Loucy (cell line): ENCODE results near the gene CEMIP2.

Experiments
- CTCF ChIP-seq: fragments of 200-600 bp; sonication (generic); conservative IDR thresholded peaks from 2 replicates; pipeline ENCODE4 v1.5.1; 2014; ENCODE audit warnings: mild to moderate bottlenecking, antibody characterized with exemption, low read length
- EZH2phosphoT487 ChIP-seq: fragments of 200-600 bp; IDR thresholded peaks from 2 replicates; pipeline ENCODE4 v1.6.1; 2018; ENCODE audit warnings: antibody characterized with exemption, mild to moderate bottlenecking, moderate library complexity, borderline replicate concordance

GRCh38 chr9:71772726-71773125, 4.4 kb upstream of the CEMIP2 start:
- TF ChIP-seq CTCF = no peak
- no peak for TF ChIP-seq EZH2phosphoT487
